ENCODE data around the gene FBH1. TPM values are rescaled to one million over a fixed set of nuclear protein-coding genes. Genes with fewer than 3 reads are reported as not detected.

The FBH1 gene
- total RNA-seq: 74.9 and 75.1 TPM in 2 replicates

GRCh38 chr10:5889624-5890451 lies at the start of gene FBH1, which contains the start of gene ANKRD16:
FBH1 (plus strand) TSS chr10:5890243; CDS start chr10:5890346, 103 bp downstream.
ANKRD16 (minus strand) TSS chr10:5889893; CDS start chr10:5889354, 539 bp downstream.

GRCh38 chr10:5977471-5978229 lies 87.6 kb downstream of the FBH1 start, which contains the start of gene IL15RA:
IL15RA (minus strand) TSS chr10:5977543; CDS start chr10:5977492, 51 bp downstream.

Other genes starting within 250 kb of the FBH1 start
- 22.2 and 33.0 TPM in 2 replicates for gene ASB13, start 223.6 kb upstream of the FBH1 start, total RNA-seq
- 39.4 and 64.1 TPM in 2 replicates for gene TASOR2, start 205.4 kb upstream of the FBH1 start, total RNA-seq
- 436 and 558 TPM in 2 replicates for gene GDI2, start 76.8 kb upstream of the FBH1 start, total RNA-seq
- gene ANKRD16, start 350 bp upstream of the FBH1 start, total RNA-seq: 4.1 and 5.3 TPM in 2 replicates
- gene IL15RA, start 87.3 kb downstream of the FBH1 start, total RNA-seq: 7.2 and 9.9 TPM in 2 replicates
- not detected in 2 replicates for gene IL2RA, start 172.1 kb downstream of the FBH1 start, total RNA-seq
- 29.0 and 36.8 TPM in 2 replicates for gene RBM17, start 198.8 kb downstream of the FBH1 start, total RNA-seq